ENCODE results near the gene OR5C1.

The OR5C1 gene

DNA sequence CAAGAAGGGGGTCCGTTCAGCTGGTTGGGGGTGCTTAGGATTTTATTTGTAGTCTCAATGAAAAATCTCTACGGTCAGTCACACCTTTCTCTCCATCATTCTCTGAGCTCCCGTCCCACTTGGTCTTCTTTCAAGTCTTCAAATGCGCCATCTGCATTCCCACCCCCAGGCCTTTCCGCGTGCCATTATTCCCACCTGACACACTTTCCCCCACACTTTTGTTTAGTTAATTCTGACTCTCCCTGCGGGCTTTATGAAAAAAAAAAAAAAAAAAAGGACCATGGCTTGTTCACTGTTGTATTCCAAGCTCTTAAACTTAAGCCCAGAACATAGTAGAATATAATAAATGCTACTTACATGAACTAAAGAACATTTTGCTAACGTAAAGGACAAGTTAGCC is 11.7 kb upstream of the OR5C1 start:
- H2AFZ ChIP-seq (ENCODE audit: low read depth), result no peak overlapping the region
- no peak overlapping the region for H3K27ac ChIP-seq
- H3K4me2 ChIP-seq, result no peak overlapping the region
- no peak overlapping the region for H3K9ac ChIP-seq
- TF ChIP-seq, protein P1, sequence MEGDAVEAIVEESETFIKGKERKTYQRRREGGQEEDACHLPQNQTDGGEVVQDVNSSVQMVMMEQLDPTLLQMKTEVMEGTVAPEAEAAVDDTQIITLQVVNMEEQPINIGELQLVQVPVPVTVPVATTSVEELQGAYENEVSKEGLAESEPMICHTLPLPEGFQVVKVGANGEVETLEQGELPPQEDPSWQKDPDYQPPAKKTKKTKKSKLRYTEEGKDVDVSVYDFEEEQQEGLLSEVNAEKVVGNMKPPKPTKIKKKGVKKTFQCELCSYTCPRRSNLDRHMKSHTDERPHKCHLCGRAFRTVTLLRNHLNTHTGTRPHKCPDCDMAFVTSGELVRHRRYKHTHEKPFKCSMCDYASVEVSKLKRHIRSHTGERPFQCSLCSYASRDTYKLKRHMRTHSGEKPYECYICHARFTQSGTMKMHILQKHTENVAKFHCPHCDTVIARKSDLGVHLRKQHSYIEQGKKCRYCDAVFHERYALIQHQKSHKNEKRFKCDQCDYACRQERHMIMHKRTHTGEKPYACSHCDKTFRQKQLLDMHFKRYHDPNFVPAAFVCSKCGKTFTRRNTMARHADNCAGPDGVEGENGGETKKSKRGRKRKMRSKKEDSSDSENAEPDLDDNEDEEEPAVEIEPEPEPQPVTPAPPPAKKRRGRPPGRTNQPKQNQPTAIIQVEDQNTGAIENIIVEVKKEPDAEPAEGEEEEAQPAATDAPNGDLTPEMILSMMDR (conservative IDR thresholded peaks at IDR 0.05; ENCODE audit: low read depth, low read length), result no peak
- H3K4me1 ChIP-seq (ENCODE audit: low read depth, poor library complexity, severe bottlenecking), result no peaks in the 10 kb centered on the region
- no peaks in the 10 kb centered on the region for H3K79me2 ChIP-seq (ENCODE audit: insufficient read depth, low read depth)
- no peaks in the 10 kb centered on the region for H3K27me3 ChIP-seq (ENCODE audit: insufficient read depth, low read depth)
- H3K36me3 ChIP-seq (ENCODE audit: insufficient read depth), result no peaks in the 10 kb centered on the region
- no peak overlapping the region for H3K4me3 ChIP-seq (IDR thresholded peaks at IDR 0.05; ENCODE audit: insufficient read depth, low read depth, low read length)
- no peaks in the 10 kb centered on the region for H4K20me1 ChIP-seq (ENCODE audit: insufficient read depth)

DNA sequence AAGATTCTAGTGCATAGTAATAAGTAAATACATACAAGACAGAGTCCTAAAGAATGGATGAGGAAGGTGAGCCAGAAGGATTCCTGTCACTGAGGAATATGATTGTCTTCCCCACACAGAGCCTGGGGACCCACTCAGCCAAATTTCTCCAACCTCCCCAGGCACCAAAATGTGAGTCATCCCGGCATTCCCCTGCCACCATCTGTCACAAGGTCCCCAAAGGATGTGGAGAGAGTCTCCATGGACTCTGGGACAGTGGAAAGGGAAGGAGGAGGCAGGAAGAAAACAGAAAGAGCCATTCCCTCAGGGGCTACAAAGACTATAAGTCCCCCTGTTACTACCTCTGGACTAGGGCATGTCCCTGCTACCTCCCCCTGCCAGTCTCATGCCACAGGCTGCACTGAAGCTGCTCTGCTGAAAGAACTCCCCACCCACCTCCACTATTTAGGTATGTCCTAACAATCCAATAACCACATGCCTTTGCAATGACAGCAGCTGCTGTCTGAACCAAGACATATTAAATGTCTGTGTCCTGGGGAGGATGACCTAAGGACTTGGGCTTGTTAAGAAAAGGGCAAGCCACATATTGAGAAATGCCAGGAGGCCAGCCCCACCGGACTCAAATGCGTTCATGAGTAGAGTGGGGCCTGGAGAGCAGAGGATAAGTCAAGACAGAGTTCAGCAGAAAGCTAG is 10.7 kb upstream of the OR5C1 start:
- Histone ChIP-seq H3K9ac (no peak overlapping the region), H3K4me1 (ENCODE audit: low read depth, poor library complexity, severe bottlenecking) (no peaks in the 10 kb centered on the region), H3K27me3 (ENCODE audit: insufficient read depth, low read depth) (no peaks in the 10 kb centered on the region), H3K4me2 (no peak overlapping the region), H3K4me3 (IDR thresholded peaks at IDR 0.05; ENCODE audit: insufficient read depth, low read depth, low read length) (no peak overlapping the region), H3K36me3 (ENCODE audit: insufficient read depth) (no peaks in the 10 kb centered on the region), H2AFZ (ENCODE audit: low read depth) (no peak overlapping the region), H3K27ac (no peak overlapping the region), H3K79me2 (ENCODE audit: insufficient read depth, low read depth) (no peaks in the 10 kb centered on the region), H4K20me1 (ENCODE audit: insufficient read depth) (no peaks in the 10 kb centered on the region)
- TF ChIP-seq, protein P1 (conservative IDR thresholded peaks at IDR 0.05; ENCODE audit: low read depth, low read length), result no peak

DNA sequence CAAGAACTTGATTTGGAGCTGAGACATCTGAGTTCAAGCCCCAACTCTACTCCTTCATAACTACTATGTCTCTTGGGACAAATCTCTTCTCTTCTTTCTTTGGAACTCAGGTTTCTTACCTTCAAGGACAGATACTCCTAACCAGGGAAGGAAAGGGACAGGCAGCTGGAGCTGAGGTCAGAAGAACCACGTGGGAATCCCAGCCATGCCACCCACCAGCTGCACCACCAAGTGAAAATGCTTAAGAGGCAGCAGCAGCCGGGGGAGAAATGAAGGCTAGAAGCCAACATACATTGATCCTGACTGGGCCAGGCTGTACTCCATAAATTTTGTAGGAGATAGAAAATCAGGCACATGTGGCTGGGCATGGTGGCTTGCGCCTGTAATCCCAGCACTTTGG is 9.6 kb upstream of the OR5C1 start:
- Histone ChIP-seq H3K4me3 (IDR thresholded peaks at IDR 0.05; ENCODE audit: insufficient read depth, low read depth, low read length) (no peak overlapping the region), H3K4me1 (ENCODE audit: low read depth, poor library complexity, severe bottlenecking) (no peaks in the 10 kb centered on the region), H3K36me3 (ENCODE audit: insufficient read depth) (no peaks in the 10 kb centered on the region), H3K79me2 (ENCODE audit: insufficient read depth, low read depth) (no peaks in the 10 kb centered on the region), H3K4me2 (no peak overlapping the region), H3K27ac (no peak overlapping the region), H4K20me1 (ENCODE audit: insufficient read depth) (no peaks in the 10 kb centered on the region), H2AFZ (ENCODE audit: low read depth) (no peak overlapping the region), H3K27me3 (ENCODE audit: insufficient read depth, low read depth) (no peaks in the 10 kb centered on the region), H3K9ac (no peak overlapping the region)
- TF ChIP-seq, protein P1 (conservative IDR thresholded peaks at IDR 0.05; ENCODE audit: low read depth, low read length), result no peak

DNA sequence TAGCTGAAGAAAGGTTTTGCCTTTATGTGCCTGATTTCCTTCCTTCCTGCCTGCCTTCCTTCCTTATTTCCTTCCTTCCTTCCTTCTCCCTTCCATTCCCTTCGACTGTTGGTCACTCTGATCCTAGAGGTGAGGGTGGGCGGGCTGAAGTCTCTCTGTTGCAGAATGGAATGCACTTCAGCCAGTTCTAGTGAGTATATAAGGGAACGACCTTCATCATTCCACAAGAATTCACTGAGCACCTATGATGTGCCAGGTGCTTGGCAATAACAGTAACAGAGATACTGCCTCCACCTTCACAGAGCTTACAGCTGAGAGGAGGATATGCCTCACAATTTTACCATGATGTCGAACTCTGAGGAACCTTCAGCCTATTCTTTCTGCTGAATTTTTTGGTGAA is 8.7 kb upstream of the OR5C1 start:
- Histone ChIP-seq H3K4me3 (IDR thresholded peaks at IDR 0.05; ENCODE audit: insufficient read depth, low read depth, low read length) (no peak overlapping the region), H4K20me1 (ENCODE audit: insufficient read depth) (no peaks in the 10 kb centered on the region), H3K27ac (no peak overlapping the region), H3K4me2 (no peak overlapping the region), H3K9ac (no peak overlapping the region), H3K79me2 (ENCODE audit: insufficient read depth, low read depth) (no peaks in the 10 kb centered on the region), H3K36me3 (ENCODE audit: insufficient read depth) (no peaks in the 10 kb centered on the region), H3K27me3 (ENCODE audit: insufficient read depth, low read depth) (no peaks in the 10 kb centered on the region), H3K4me1 (ENCODE audit: low read depth, poor library complexity, severe bottlenecking) (no peaks in the 10 kb centered on the region), H2AFZ (ENCODE audit: low read depth) (no peak overlapping the region)
- TF ChIP-seq, protein P1 (conservative IDR thresholded peaks at IDR 0.05; ENCODE audit: low read depth, low read length), result no peak
